Gastrocnemius medialis (tissue), 4 donors: ENCODE measurements around the gene ZNF668.

Experiments used
- CTCF ChIP-seq, 5 experiments: fragments of 450-650 bp in 3 of 5; fragments of 200-600 bp in 2 of 5; sonication (generic) in 2 of 5; IDR thresholded peaks in 4 of 5; conservative IDR thresholded peaks in 1 of 5; 1 replicate in 4 of 5; 2 replicates in 1 of 5; pipeline ENCODE4 v1.5.1; 2016 to 2019; ENCODE audit warnings: antibody characterized with exemption in 5 of 5, mild to moderate bottlenecking in 3 of 5, moderate library complexity in 3 of 5
- POLR2A ChIP-seq, 2 donors: fragments of 450-650 bp; IDR thresholded peaks; one replicate each; pipeline ENCODE4 v1.6.1; 2017; ENCODE audit warnings: antibody characterized with exemption in 2 of 2, mild to moderate bottlenecking in 2 of 2, moderate library complexity in 2 of 2

- TF ChIP-seq CTCF (IDR thresholded peaks at IDR 0.05 in 4 of 5, conservative IDR thresholded peaks at IDR 0.05 in 1 of 5) (no peak), POLR2A (IDR thresholded peaks at IDR 0.05) (no peak)
Measured at GRCh38 chr16:31029272-31029671, 44.8 kb downstream of the ZNF668 start.
